Smooth muscle cell of the brain vasculature (primary cell): Measurements from ENCODE around the gene EEFSEC.

Experiments used
- DNase-seq: peaks from one replicate; pipeline ENCODE4 v3.0.0-alpha.2; 2012; ENCODE audit warnings: low read depth, low spot score

Gene EEFSEC

GRCh38 chr3:128351546-128351945 lies 198.3 kb downstream of the EEFSEC start:
- DNase-seq: no peak

- DNase-seq: no peak
Observed at GRCh38 chr3:128352326-128352725, 199.0 kb downstream of the EEFSEC start.

GRCh38 chr3:128353361-128353965 lies 200.2 kb downstream of the EEFSEC start:
- DNase-seq: no peak

- DNase-seq: no peak
Observed at GRCh38 chr3:128353991-128354687, 200.9 kb downstream of the EEFSEC start.

- no peak for DNase-seq
Observed at GRCh38 chr3:128354788-128355542, 201.7 kb downstream of the EEFSEC start.

GRCh38 chr3:128355543-128355919 lies 202.2 kb downstream of the EEFSEC start:
- no peak for DNase-seq

GRCh38 chr3:128356822-128357221 lies 203.5 kb downstream of the EEFSEC start:
- DNase-seq: no peak

GRCh38 chr3:128357538-128357937 lies 204.3 kb downstream of the EEFSEC start:
- no peak for DNase-seq

- DNase-seq: no peak
Observed at GRCh38 chr3:128358156-128358895, 205.0 kb downstream of the EEFSEC start.

- DNase-seq: no peak
Observed at GRCh38 chr3:128359060-128359664, 205.9 kb downstream of the EEFSEC start.

GRCh38 chr3:128359846-128360642 lies 206.8 kb downstream of the EEFSEC start:
- no peak for DNase-seq

- no peak for DNase-seq
Observed at GRCh38 chr3:128360705-128361271, 207.5 kb downstream of the EEFSEC start.

GRCh38 chr3:128362026-128362965 lies 209.0 kb downstream of the EEFSEC start:
- DNase-seq: no peak

- DNase-seq: no peak
Observed at GRCh38 chr3:128364291-128364690, 211.0 kb downstream of the EEFSEC start.

GRCh38 chr3:128364808-128365360 lies 211.6 kb downstream of the EEFSEC start:
- DNase-seq: no peak

- DNase-seq: no peak
Observed at GRCh38 chr3:128366136-128366535, 212.9 kb downstream of the EEFSEC start.

- no peak for DNase-seq
Observed at GRCh38 chr3:128366652-128367051, 213.4 kb downstream of the EEFSEC start.

- DNase-seq: no peak
Observed at GRCh38 chr3:128367221-128367620, 213.9 kb downstream of the EEFSEC start.

GRCh38 chr3:128367761-128368160 lies 214.5 kb downstream of the EEFSEC start:
- DNase-seq: no peak
